Endothelial cell of umbilical vein (primary cell): ENCODE data around the gene TNNI3K. TPM values are rescaled to one million over a fixed set of nuclear protein-coding genes. Genes with fewer than 3 reads are reported as not detected.

Experiments
- BruUV-seq: library from RNA; stranded (reverse); fragments of 400-500 nt; replicated peaks from 2 replicates; lab custom pipeline; 2021; lab: Mats Ljungman, UMichigan
- CTCF ChIA-PET: fragments of 300-600, 350-600 bp; sonication (Branson Sonifier 250); formaldehyde crosslinking; loops from one replicate; lab custom pipeline; 2021; ENCODE audit warnings: antibody characterized with exemption, inconsistent platforms; lab: Charles Lee
- POLR2A ChIA-PET: fragments of 300-600, 350-600 bp; sonication (Branson Sonifier 250); formaldehyde crosslinking; loops from one replicate; lab custom pipeline; 2021; ENCODE audit warnings: antibody characterized with exemption, inconsistent platforms; lab: Charles Lee
- DNase-seq: peaks from one replicate; pipeline ENCODE4 v3.0.0-alpha.2; 2011; ENCODE audit warnings: low read depth, low spot score
- FAIRE-seq: peaks from 2 replicates; lab custom pipeline; 2011; peaks lifted over from hg19 to GRCh38; lab: Jason Lieb, UNC
- H2AFZ ChIP-seq: 2 replicates; pipeline ENCODE4 v1.6.0; 2012; ENCODE audit warnings: low read depth, low read length, control low read depth, inconsistent platforms
- H3K27ac ChIP-seq: 2 replicates; pipeline ENCODE4 v1.5.1; 2011; ENCODE audit warnings: low read depth, mild to moderate bottlenecking, control low read depth, low read length, moderate library complexity; ENCODE audit not compliant: insufficient read depth
- H3K27me3 ChIP-seq, 2 experiments: 2 replicates each; pipeline versions ENCODE4 v1.6.0 to v1.6.1; 2011; ENCODE audit warnings: low read length in 2 of 2, mixed read lengths in 1 of 2; ENCODE audit not compliant: control insufficient read depth in 2 of 2, insufficient read depth in 2 of 2
- H3K36me3 ChIP-seq, 2 experiments: 2 replicates in 1 of 2; 3 replicates in 1 of 2; pipeline ENCODE4 v1.5.1; 2011; ENCODE audit warnings: low read length in 2 of 2, mild to moderate bottlenecking in 1 of 2, moderate library complexity in 1 of 2; ENCODE audit not compliant: control insufficient read depth in 2 of 2, insufficient read depth in 2 of 2; ENCODE audit errors: extremely low read depth in 1 of 2
- H3K4me1 ChIP-seq: 3 replicates; pipeline ENCODE4 v1.5.1; 2011; ENCODE audit warnings: mild to moderate bottlenecking, low read length; ENCODE audit not compliant: control insufficient read depth, insufficient read depth; ENCODE audit errors: extremely low read depth
- H3K4me2 ChIP-seq: 2 replicates; pipeline ENCODE4 v1.6.1; 2011; ENCODE audit warnings: low read length, control low read depth, mixed read lengths; ENCODE audit not compliant: insufficient read depth
- H3K4me3 ChIP-seq, 3 experiments: fragments of 200-600 bp in 1 of 3; sonication (generic), shearing (Covaris generic) in 1 of 3; replicated peaks in 1 of 3; 2 replicates each; pipeline ENCODE4 v1.5.1; 2011 to 2016; ENCODE audit warnings: control low read depth in 3 of 3, low read length in 3 of 3, mild to moderate bottlenecking in 2 of 3, inconsistent platforms in 1 of 3, low read depth in 1 of 3, moderate library complexity in 1 of 3; ENCODE audit not compliant: insufficient read depth in 1 of 3
- H3K79me2 ChIP-seq: 2 replicates; pipeline ENCODE4 v1.6.0; 2012; ENCODE audit warnings: low read length, inconsistent platforms; ENCODE audit not compliant: control insufficient read depth, insufficient read depth
- H3K9ac ChIP-seq: replicated peaks from 2 replicates; pipeline ENCODE3; 2011; ENCODE audit warnings: low read length, control low read depth; ENCODE audit not compliant: insufficient read depth; ENCODE audit errors: extremely low read depth
- H3K9me1 ChIP-seq: replicated peaks from 3 replicates; pipeline ENCODE4 v1.6.0; 2011; ENCODE audit warnings: mild to moderate bottlenecking, low read length; ENCODE audit not compliant: control insufficient read depth, insufficient read depth; ENCODE audit errors: extremely low read depth
- H3K9me3 ChIP-seq: replicated peaks from 2 replicates; pipeline ENCODE4 v1.5.1; 2012; ENCODE audit warnings: low read length, inconsistent platforms; ENCODE audit not compliant: control insufficient read depth, insufficient read depth
- H4K20me1 ChIP-seq: replicated peaks from 2 replicates; pipeline ENCODE3; 2011; ENCODE audit warnings: mild to moderate bottlenecking, low read length; ENCODE audit not compliant: control insufficient read depth, insufficient read depth; ENCODE audit errors: extremely low read depth
- CTCF ChIP-seq, 2 donors: IDR thresholded peaks; 1 replicate in 1 of 2; 2 replicates in 1 of 2; pipeline ENCODE4 v1.5.1; 2011; ENCODE audit warnings: low read length in 2 of 2, mild to moderate bottlenecking in 2 of 2, moderate library complexity in 2 of 2, control low read depth in 1 of 2, inconsistent platforms in 1 of 2, low read depth in 1 of 2; ENCODE audit not compliant: insufficient read depth in 1 of 2; ENCODE audit errors: extremely low read depth in 1 of 2
- EZH2 ChIP-seq: IDR thresholded peaks from 2 replicates; pipeline ENCODE4 v1.6.1; 2012; ENCODE audit warnings: borderline replicate concordance, low read depth, mild to moderate bottlenecking, moderate library complexity, low read length, inconsistent platforms; ENCODE audit not compliant: severe bottlenecking
- FOS ChIP-seq: IDR thresholded peaks from 2 replicates; pipeline ENCODE4 v1.6.1; 2011; ENCODE audit warnings: mild to moderate bottlenecking, low read length, moderate library complexity, borderline replicate concordance; ENCODE audit not compliant: insufficient read depth
- GATA2 ChIP-seq: IDR thresholded peaks from 2 replicates; pipeline ENCODE4 v1.7.0; 2011; ENCODE audit warnings: low read depth, mild to moderate bottlenecking, moderate library complexity, mixed read lengths, low read length; ENCODE audit not compliant: insufficient read length, insufficient read depth
- JUN ChIP-seq: IDR thresholded peaks from 2 replicates; pipeline ENCODE4 v1.6.1; 2011; ENCODE audit warnings: borderline replicate concordance, low read depth; ENCODE audit not compliant: insufficient read length, insufficient read depth
- MAX ChIP-seq: IDR thresholded peaks from 2 replicates; pipeline ENCODE4 v1.6.1; 2011; ENCODE audit not compliant: insufficient read depth, insufficient read length
- MYC ChIP-seq: IDR thresholded peaks from one replicate; pipeline ENCODE4 v1.6.1; 2011; ENCODE audit warnings: mild to moderate bottlenecking, low read depth, low read length
- POLR2A ChIP-seq: IDR thresholded peaks from 2 replicates; pipeline ENCODE4 v1.6.1; 2012; ENCODE audit warnings: low read depth, mild to moderate bottlenecking, control low read depth, low read length
- POLR2AphosphoS5 ChIP-seq: IDR thresholded peaks from 2 replicates; pipeline ENCODE4 v1.6.1; 2012; ENCODE audit warnings: low read depth, mild to moderate bottlenecking, control low read depth, low read length, moderate library complexity; ENCODE audit not compliant: insufficient read depth
- dilution Hi-C: fragments of 300-500 bp; cut with MboI; formaldehyde crosslinking; loops from one replicate; pipeline ENCODE4 v1.15.0; 2019; ENCODE audit warnings: low sequenced_read_pairs; ENCODE audit not compliant: extremely low pct_ligation_motif_present
- intact Hi-C: fragments of 100-400 bp; cut with micrococcal nuclease; formaldehyde crosslinking; loops from one replicate; pipeline ENCODE4 v1.10.0; 2022
- polyA plus RNA-seq, 4 experiments: library from polyadenylated mRNA; depleted of rRNA in 3 of 4; stranded (reverse) in 3 of 4; unstranded in 1 of 4; fragments of >200 nt; gene quantifications; 2 replicates each; pipeline versions ENCODE4 v1.2.1 to v1.2.3, GENCODE V29; 2011 to 2012; ENCODE audit warnings: missing spikeins in 1 of 4
- total RNA-seq: library from RNA; stranded (reverse); gene quantifications from 2 replicates; pipeline ENCODE4 v1.2.3, GENCODE V29; 2021

Gene TNNI3K
- total and polyA plus RNA-seq, 2 donors (not counting 3 experiments of a cell fraction or from before 2014, with no cell fraction given): 0.69 TPM; not detected in 1

- no peak for FAIRE-seq
- POLR2A ChIA-PET: no interaction called here
- intact Hi-C loops: no loop called here
These were observed 106.6 kb downstream of the TNNI3K start for GRCh38 chr1:74341702-74342339.

More at GRCh38 chr1:74341702-74342339, 106.6 kb downstream of the TNNI3K start:
- BruUV-seq: no TSS peak
- Histone ChIP-seq H3K9ac (no peak overlapping the region), H3K4me3 (no peak overlapping the region), H3K79me2 (no peaks in the 10 kb centered on the region), H3K9me3 (no peaks in the 10 kb centered on the region), H4K20me1 (no peaks in the 10 kb centered on the region), H3K27me3 (no peaks in the 10 kb centered on the region), H3K36me3 (no peaks in the 10 kb centered on the region), H3K4me2 (no peak overlapping the region), H3K4me1 (no peaks in the 10 kb centered on the region), H3K9me1 (no peaks in the 10 kb centered on the region), H3K27ac (no peak overlapping the region), H2AFZ (no peak overlapping the region)
- no peak for TF ChIP-seq MAX
- TF ChIP-seq POLR2A: no peak
- no peak for TF ChIP-seq EZH2
- TF ChIP-seq JUN: no peak
- no peak for TF ChIP-seq CTCF (IDR thresholded peaks at IDR 0.05; ENCODE audit: extremely low read depth in 1 of 2, insufficient read depth in 1 of 2, low read depth in 1 of 2, low read length in 2 of 2)
- no peak for TF ChIP-seq FOS
- TF ChIP-seq POLR2AphosphoS5: no peak
- no peak for TF ChIP-seq MYC
- TF ChIP-seq GATA2: no peak
- CTCF ChIA-PET: no interaction called here
- no peak for DNase-seq
- dilution Hi-C loops: no loop called here
